Esophagus squamous epithelium (tissue), 5 donors: ENCODE data around the gene PDGFRB. TPM values are rescaled to one million over a fixed set of nuclear protein-coding genes. Genes with fewer than 3 reads are reported as not detected.
A peak's percentile ranks its signal among the peaks of the same experiment; 100 is the strongest.

Source experiments
- DNase-seq: peaks from one replicate; lab custom pipeline; 2025; lab: John Stamatoyannopoulos, UW
- H3K27ac ChIP-seq, 4 donors: fragments of 200-600 bp; sonication (generic); one replicate each; pipeline ENCODE4 v1.5.1; 2016 to 2019; ENCODE audit warnings: mild to moderate bottlenecking in 1 of 4
- H3K27me3 ChIP-seq, 4 donors: fragments of 200-600 bp; sonication (generic); 1 replicate in 3 of 4; 2 replicates in 1 of 4; pipeline versions ENCODE4 v1.5.1 to v1.6.0; 2017 to 2021; ENCODE audit warnings: antibody characterized with exemption in 1 of 4
- H3K36me3 ChIP-seq, 3 donors: fragments of 200-600 bp; sonication (generic); one replicate each; pipeline ENCODE4 v1.5.1; 2016 to 2019
- H3K4me1 ChIP-seq, 3 donors: fragments of 200-600 bp; sonication (generic); one replicate each; pipeline ENCODE4 v1.5.1; 2017 to 2019
- H3K4me3 ChIP-seq, 4 donors: fragments of 200-600 bp; sonication (generic); 1 replicate in 3 of 4; 2 replicates in 1 of 4; pipeline ENCODE4 v1.5.1; 2016 to 2019; ENCODE audit warnings: mild to moderate bottlenecking in 2 of 4, moderate library complexity in 1 of 4
- H3K9me3 ChIP-seq, 3 donors: fragments of 200-600 bp; sonication (generic); one replicate each; pipeline ENCODE4 v1.5.1; 2016 to 2019
- POLR2A ChIP-seq, 4 donors: fragments of 450-650 bp; IDR thresholded peaks; one replicate each; pipeline ENCODE4 v1.6.1; 2017; ENCODE audit warnings: antibody characterized with exemption in 4 of 4, mild to moderate bottlenecking in 4 of 4, moderate library complexity in 3 of 4
- WGBS, 2 donors: methylation state at CpG; one replicate each; pipeline ENCODE4 v1.1.5; 2018; 5-methylcytosine and 5-hydroxymethylcytosine counted together
- intact Hi-C: fragments of 100-400 bp; cut with DNase I; formaldehyde crosslinking; loops from one replicate; pipeline ENCODE4 v1.15.0; 2022
- total RNA-seq, 4 donors: library from RNA; depleted of rRNA; stranded (reverse); fragments of >200 nt; gene quantifications; one replicate each; pipeline ENCODE4 v1.1.0, GENCODE V29; 2016
- TF ChIP-seq, protein P1 (sequence below), 6 experiments: fragments of 450-650 bp in 4 of 6; fragments of 200-600 bp in 2 of 6; sonication (generic) in 2 of 6; IDR thresholded peaks; one replicate each; pipeline ENCODE4 v1.5.1; 2016 to 2019; ENCODE audit warnings: antibody characterized with exemption in 6 of 6, mild to moderate bottlenecking in 4 of 6, moderate library complexity in 4 of 6
- donor health status: DM: yes; HTN: yes; CAD: no.

The PDGFRB gene
- total RNA-seq, 4 donors from 2014 or later: 5.6 to 51.7 (median 31.0) TPM

DNA sequence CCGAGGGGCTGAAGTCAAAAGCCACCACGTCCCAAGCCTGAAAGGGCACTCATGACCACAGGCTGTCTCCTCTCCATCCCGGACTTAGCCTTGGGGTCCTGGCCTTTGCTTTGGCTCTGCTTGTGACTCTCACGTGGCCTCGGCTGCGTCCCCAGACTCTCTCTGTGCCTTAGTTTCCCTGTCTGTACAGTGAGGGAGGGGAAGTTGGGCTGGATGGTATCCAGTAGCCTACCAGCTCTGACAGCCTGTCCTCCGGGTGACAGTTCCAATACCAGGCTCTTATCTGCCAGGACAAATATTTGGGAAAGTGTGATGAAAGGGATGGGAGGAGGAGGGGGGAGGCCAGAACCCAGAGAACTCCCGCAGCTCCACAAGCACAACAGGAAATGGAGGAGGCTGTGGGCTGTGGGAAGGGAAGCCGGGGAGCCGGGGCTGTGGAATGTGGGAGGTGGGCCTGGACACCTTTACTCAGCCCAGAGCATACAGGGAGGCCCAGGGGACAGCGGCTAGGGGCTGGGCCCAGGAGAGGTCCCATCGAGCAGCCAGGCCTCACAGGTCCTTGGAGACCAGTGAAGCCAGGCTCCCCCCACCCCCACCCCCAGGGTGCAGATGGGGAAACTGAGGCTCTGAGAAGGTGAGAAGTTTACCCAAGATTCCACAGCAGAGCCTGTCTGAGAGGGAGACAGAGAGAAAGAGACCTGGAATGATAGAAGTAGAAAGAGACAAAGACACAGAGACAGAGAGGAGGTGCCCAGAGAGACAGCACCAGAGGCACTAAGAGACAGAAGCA, 18.3 kb downstream of the PDGFRB start:
- H3K4me1 ChIP-seq: peaks cover 17 to 100% (median 62%) of the 10 kb centered on the region in 3 donors
- H3K27me3 ChIP-seq: peaks cover 0 to 27% (median 0%) of the 10 kb centered on the region in 4 donors
- 38 to 54% methylated on average over 6 of the region's 12 CpGs for WGBS, 2 donors
- H3K4me3 ChIP-seq: peak overlapping the region in 1 of 4 donors; percentile 21
- no peak for TF ChIP-seq POLR2A (IDR thresholded peaks at IDR 0.05)
- peak overlapping the region; percentile 68 to 94 (median 89) for H3K27ac ChIP-seq
- intact Hi-C loops: no loop called here
- DNase-seq: no peak
- H3K36me3 ChIP-seq: peaks cover 0 to 6% (median 0%) of the 10 kb centered on the region in 3 donors
- no peaks in the 10 kb centered on the region for H3K9me3 ChIP-seq

DNA sequence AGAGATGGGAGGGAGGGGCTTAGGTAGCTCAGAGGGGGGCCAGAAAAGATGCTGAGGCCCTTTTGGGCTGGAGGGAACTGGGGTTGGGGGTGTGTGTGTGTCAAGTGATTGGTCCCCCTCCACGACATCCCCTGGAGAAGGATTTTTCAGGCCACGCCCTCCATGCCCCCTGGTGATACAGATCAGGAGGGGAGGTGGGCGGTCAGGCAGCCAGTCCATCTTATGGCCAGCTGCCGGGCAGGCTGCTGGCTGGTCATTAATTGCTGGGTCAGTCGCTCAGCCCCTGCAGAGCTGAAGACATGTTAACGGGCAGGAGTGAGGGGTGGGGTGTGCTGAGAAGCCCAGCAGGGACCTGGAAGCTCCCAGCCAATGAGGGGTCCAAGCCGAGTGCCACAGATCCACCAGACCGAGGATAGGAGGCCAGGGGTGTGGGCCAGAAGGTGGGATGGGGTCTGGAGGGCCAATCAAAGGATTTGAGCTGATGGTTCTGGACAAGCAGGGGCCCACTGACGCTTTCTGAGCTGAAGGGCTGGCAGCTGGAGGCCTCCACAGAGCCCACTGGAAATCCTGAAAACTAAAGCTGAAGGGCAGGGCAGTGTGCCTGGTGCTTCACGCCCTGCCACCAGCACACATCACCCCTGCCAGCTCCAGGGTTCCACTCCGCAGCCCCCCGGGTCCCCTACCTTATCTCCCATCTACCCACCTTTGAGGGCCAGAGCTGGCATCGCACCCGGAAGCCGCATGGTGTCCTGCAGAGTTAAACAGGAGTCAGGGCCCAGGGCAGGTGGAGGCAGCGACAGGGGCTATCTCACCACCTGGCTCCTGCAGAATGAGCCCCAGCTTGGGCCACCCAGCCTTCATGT, 19.1 kb downstream of the PDGFRB start:
- H3K36me3 ChIP-seq: peaks cover 0 to 6% (median 0%) of the 10 kb centered on the region in 3 donors
- TF ChIP-seq, protein P1, sequence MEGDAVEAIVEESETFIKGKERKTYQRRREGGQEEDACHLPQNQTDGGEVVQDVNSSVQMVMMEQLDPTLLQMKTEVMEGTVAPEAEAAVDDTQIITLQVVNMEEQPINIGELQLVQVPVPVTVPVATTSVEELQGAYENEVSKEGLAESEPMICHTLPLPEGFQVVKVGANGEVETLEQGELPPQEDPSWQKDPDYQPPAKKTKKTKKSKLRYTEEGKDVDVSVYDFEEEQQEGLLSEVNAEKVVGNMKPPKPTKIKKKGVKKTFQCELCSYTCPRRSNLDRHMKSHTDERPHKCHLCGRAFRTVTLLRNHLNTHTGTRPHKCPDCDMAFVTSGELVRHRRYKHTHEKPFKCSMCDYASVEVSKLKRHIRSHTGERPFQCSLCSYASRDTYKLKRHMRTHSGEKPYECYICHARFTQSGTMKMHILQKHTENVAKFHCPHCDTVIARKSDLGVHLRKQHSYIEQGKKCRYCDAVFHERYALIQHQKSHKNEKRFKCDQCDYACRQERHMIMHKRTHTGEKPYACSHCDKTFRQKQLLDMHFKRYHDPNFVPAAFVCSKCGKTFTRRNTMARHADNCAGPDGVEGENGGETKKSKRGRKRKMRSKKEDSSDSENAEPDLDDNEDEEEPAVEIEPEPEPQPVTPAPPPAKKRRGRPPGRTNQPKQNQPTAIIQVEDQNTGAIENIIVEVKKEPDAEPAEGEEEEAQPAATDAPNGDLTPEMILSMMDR (IDR thresholded peaks at IDR 0.05): no peak
- TF ChIP-seq POLR2A (IDR thresholded peaks at IDR 0.05): no peak
- peaks cover 0 to 27% (median 0%) of the 10 kb centered on the region in 4 donors for H3K27me3 ChIP-seq
- H3K4me1 ChIP-seq: peaks cover 17 to 100% (median 55%) of the 10 kb centered on the region in 3 donors
- H3K4me3 ChIP-seq: no peak overlapping the region
- no peaks in the 10 kb centered on the region for H3K9me3 ChIP-seq
- intact Hi-C loops: no loop called here
- H3K27ac ChIP-seq: peak overlapping the region; percentile 68 to 94 (median 89)
- WGBS, 2 donors: 58 to 69% methylated on average over 3 to 8 of the region's 16 CpGs
- no peak for DNase-seq

DNA sequence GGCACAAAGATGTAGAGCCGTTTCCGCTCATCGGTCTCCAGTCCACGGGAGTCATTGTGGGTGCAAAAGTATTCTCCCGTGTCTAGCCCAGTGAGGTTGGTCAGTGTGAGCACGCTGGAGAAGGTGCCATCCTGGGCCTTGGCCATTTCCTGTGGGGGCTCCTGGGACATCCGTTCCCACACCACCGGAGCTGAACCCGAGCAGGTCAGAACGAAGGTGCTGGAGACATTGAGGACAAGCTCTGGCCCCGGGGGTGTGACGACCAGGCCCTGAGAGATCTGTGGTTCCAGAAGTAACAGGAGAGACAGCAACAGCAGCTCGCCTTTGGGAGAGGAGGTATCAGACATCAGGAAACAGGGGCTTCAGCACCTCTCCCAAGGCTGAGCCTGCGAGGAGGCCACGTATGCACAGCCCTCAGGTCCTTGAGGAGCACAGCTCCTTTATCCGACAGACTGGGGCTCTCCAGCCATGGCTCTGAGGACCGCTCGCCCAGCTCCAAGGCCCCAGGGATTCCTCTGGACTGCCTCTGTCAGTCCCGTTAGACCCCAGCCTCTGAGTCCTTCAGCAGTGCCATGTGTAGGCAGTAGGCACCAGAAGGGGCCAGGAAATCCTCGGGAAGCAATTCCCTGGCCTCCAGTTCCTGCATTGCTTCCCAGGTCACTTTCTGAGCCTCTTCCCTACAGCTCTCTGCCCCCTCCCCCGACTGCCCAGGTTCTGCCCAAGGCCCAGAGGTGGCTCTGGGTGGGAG, 19.9 kb downstream of the PDGFRB start:
- no peak for DNase-seq
- H3K4me3 ChIP-seq: no peak overlapping the region

DNA sequence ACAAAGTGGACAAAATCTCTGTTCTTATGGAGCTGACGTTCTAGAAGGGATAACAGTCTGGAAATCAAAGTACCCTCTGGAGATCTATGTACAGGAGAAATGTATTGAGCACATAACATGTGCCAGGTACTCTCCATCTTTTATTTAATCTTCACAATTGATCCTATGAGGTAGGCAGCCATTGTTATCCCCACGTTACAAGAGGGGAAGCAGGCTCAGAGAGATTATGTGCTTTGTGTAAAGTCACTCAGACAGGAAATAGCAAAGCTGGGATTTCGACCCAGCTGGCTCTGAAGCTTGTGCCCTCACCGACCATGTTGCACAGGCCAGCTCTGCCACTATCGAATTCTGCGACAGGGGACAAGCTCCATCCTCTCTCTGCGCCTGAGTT, 21.5 kb downstream of the PDGFRB start:
- WGBS, 2 donors: 20 to 52% methylated on average over 5 to 7 of the region's 7 CpGs
- H3K9me3 ChIP-seq: no peaks in the 10 kb centered on the region
- peaks cover 0 to 26% (median 0%) of the 10 kb centered on the region in 4 donors for H3K27me3 ChIP-seq
- intact Hi-C loops: no loop called here
- peaks cover 0 to 11% (median 0%) of the 10 kb centered on the region in 3 donors for H3K36me3 ChIP-seq
- no peak for DNase-seq
- TF ChIP-seq POLR2A (IDR thresholded peaks at IDR 0.05): no peak
- TF ChIP-seq, protein P1 (IDR thresholded peaks at IDR 0.05): no peak
- peak overlapping the region in 3 of 4 donors; percentile 87 to 94 (median 91) for H3K27ac ChIP-seq
- no peak overlapping the region for H3K4me3 ChIP-seq
- peaks cover 11 to 92% (median 42%) of the 10 kb centered on the region in 3 donors for H3K4me1 ChIP-seq

More for the DNA sequence above, 19.9 kb downstream of the PDGFRB start:
- Histone ChIP-seq H3K36me3 (peaks cover 0 to 6% (median 0%) of the 10 kb centered on the region in 3 donors), H3K27me3 (peaks cover 0 to 27% (median 0%) of the 10 kb centered on the region in 4 donors), H3K9me3 (no peaks in the 10 kb centered on the region), H3K27ac (peak overlapping the region; percentile 32 to 94 (median 89)), H3K4me1 (peaks cover 17 to 93% (median 47%) of the 10 kb centered on the region in 3 donors)
- intact Hi-C loops: no loop called here
- TF ChIP-seq, protein P1 (IDR thresholded peaks at IDR 0.05): no peak
- no peak for TF ChIP-seq POLR2A (IDR thresholded peaks at IDR 0.05)
- WGBS, 2 donors: 68 to 85% methylated on average over 9 to 10 of the region's 21 CpGs
